ENCODE data around the gene CTNND2.
"Not testable (repeated sequence)": the region's sequence is repeated elsewhere in the genome, so short reads cannot be mapped to it uniquely, and the experiment has no call there.

Gene CTNND2

DNA sequence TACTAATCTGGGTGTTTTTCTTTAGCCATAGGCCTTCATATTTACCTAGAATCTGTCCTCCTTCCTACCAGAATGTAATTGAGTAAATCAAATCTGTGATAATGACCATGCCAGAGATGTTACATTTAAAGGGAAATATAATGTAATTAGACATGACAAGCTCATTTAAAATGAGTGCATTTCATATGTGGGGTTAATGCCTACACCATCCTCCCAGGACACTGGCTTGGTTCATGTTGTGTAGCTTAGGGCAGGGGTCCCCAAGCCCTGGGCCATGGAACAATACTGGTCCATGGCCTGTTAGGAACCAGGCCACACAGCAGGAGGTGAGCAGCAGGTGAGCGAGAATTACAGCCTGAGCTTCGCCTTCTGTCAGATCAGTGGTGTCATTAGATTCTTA, 866.3 kb downstream of the CTNND2 start:
- no peak for DNase-seq (ENCODE audit: low read depth in 2 of 2)

DNA sequence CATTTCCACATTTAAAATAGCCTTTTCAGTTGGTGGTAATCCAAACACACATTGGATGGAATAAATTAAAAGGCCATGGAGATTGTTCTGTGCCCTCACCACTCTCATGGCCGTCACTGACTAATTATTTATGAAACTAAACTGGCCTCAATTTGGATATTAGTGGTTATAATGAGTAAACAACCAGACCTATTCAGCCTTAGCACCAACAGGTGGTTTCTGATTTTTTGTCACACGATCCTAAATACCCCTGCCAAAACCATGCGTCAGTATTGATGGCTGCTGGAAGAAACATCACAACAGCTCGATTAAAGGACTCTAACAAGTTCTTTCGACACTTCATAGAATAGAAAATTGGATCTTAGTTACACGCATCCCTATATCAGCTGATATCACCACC, 867.2 kb downstream of the CTNND2 start:
- no peak for DNase-seq (ENCODE audit: low read depth in 2 of 2)

GRCh38 chr5:11030671-11031070, 873.6 kb downstream of the CTNND2 start:
- no peak for DNase-seq (ENCODE audit: low read depth in 2 of 2)

- no peak for DNase-seq (ENCODE audit: low read depth in 2 of 2)
Measured at GRCh38 chr5:11027660-11028059, 876.6 kb downstream of the CTNND2 start.

GRCh38 chr5:11026543-11026942, 877.7 kb downstream of the CTNND2 start:
- no peak for DNase-seq (ENCODE audit: low read depth in 2 of 2)

DNA sequence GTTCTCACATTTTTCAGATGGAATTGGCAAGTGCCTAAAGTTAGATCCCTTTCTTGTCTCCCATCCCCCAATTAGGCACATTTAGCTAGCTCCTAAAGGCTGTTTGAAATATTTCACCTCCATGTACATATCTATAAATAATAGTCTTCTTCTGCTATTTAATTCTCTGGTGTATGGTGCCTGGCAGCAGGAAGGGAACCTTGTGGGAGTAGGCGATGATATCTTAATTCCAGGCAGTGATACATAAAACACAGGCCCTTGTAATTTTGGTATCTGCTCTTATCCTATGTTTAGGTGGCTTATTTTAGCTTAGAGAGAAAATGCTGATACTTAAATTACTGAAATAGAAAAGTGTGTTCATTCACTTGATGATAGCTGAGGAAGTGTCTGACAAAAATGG, 880.3 kb downstream of the CTNND2 start:
- no peak for DNase-seq (ENCODE audit: low read depth in 2 of 2)

DNA sequence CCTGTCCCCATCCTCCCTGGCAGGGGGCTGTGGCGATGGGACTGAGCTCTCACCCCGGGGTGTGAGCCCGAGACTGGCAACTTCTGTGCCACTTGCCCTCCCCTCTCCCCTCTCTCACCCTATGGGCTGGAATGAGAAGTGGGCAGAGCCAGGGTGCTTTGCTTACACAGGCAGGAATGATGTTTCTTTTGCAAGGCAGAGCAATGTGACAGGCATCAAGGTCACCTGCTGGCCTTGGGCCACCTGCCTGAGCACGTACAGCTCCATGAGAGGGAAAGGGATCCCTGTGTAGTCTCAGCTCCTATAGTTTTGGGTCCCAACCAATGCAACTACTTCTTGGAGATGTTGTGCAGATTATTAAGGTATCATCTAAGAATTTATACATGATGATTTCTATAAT, 890.5 kb downstream of the CTNND2 start:
- no peak for DNase-seq (ENCODE audit: low read depth in 2 of 2)

- DNase-seq (ENCODE audit: low read depth in 2 of 2), result no peak
Measured at GRCh38 chr5:11012295-11012694, 892.0 kb downstream of the CTNND2 start.

DNA sequence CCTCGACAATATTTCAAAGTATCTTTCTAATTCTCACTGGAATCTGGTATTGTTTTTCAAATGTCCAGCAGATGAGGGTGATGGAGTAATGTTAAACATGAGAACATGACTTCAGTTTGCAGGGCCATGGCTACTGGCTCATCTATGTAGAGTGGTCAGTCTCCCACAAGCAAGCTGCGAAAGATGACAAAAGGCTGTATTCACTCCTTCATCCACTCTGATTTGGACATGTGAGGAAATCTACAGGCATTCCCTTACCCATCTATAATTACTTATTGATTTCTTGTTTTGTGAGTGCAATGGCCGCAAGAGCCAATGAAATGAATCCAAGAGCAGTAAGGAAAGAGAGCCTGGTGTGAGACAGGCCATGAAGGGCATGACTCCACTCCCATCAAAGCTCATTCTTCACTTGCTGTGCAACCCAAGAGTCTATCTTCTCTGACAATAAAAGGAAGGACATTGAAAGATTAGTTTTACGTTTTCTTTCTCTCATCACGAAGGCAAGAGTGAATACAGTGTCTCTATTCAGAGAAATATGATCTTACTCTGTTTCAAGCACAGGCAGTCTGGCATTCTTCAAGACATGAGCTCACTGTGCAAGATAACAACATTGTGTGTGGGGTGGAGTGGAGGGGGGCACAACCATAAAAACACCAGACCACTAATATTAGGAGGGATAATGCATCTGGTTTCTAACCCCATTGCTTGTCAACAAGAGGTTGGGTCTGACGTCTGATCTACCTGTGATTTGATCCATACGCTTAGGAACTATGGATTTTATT, 893.6 kb downstream of the CTNND2 start:
- no peak for DNase-seq (ENCODE audit: low read depth in 2 of 2)

DNA sequence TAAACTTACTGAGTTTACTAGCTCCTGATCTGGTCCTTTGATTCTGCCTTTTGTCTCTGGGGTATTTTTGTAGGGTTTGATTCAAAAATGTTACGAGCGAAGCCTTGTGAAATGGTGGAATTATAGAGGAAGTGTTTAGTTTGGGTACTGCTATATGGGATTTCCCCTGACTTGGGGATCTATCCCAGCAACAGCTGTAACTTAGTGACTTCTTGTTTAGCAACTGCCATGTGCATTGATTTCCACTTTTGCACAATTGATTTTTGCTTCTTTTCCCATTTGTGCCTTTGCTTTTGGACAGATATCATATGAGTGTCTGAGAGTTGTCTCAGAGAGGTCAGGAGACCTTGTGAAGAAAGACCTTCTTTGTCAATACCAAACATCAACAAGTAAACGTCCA, 894.7 kb downstream of the CTNND2 start:
- DNase-seq (ENCODE audit: low read depth in 2 of 2), result no peak

- no peak for DNase-seq (ENCODE audit: low read depth in 2 of 2)
Measured at GRCh38 chr5:11007269-11007870, 896.9 kb downstream of the CTNND2 start.

GRCh38 chr5:11004523-11004922, 899.7 kb downstream of the CTNND2 start:
- DNase-seq (ENCODE audit: low read depth in 2 of 2), result not testable (repeated sequence)

DNA sequence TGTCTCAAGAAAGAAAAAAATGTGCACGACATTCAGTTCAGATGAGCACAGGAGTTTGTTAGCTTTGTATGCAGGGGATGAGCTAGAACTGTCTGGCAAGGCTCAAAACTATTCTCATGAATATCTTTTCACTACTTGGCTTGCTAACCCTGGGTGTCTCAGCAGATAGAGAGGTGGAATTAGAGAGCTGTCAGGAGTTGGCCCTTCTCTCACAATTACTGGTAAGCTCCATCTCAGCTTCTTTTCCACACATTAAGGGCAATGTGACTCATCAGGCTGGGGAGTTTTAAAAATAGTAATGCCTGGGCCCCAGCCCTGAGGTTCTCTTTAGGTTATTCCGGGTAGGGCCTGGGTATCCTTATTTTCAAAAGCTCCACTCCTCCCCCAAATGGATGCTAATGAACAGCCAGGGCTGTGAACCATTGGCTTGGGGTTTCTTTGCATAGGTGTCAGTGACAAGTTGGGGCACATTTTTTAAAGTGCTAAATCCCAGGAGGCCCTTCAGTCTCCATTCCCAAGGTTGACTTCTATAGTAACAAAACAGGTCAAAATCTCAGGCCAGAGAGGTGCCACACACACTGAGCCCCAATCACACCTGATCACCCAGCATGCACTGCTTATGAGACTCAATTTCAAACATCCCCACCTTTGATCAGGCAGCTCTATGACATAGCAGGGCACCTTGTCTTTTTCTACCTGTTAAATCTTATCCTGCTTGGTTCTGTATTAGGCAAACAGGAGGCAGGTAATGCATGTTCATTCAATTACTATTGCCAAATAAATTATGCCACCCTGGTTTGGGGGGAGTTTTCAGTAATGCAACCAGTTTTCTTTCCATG, 903.5 kb downstream of the CTNND2 start:
- DNase-seq (ENCODE audit: low read depth in 2 of 2), result no peak

DNA sequence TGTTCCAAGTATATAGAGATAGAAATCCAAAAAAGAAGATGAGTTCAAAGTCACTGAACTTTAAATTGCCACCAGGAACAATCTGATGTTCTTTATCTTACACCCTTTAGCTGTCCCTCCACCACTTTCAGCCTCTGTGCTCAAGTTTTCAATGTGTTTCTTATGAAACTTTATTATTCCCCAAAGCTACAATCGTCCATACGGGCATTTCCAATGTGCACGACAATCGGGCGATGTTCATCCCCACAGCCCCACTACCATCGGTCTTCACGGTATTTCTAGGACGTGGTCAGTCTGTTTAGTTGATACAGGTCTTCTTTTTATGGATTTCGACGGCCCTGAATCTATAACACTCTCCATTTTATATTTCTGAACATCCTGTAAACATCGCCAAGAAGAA, 904.5 kb downstream of the CTNND2 start:
- no peak for DNase-seq (ENCODE audit: low read depth in 2 of 2)

DNA sequence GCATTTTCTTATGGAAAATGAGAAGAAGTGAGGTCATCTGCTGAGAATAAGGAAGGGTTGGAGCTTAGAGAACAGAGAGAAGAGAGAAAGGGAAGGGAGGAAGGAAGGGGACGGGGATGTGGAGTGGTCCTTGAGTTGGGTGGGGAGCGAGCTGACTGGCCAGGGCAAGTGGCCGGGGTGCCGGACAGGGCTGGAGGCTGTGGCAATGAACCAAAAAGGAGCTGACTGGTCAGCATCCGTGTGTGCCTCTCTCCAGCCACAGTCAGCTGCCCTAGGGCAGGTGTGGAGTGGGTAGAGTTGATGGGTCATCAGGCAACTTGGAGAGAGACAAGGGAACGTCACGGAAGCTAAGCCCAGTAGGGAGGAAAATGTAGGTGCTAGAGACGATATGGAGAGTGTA, 908.4 kb downstream of the CTNND2 start:
- no peak for DNase-seq (ENCODE audit: low read depth in 2 of 2)

DNA sequence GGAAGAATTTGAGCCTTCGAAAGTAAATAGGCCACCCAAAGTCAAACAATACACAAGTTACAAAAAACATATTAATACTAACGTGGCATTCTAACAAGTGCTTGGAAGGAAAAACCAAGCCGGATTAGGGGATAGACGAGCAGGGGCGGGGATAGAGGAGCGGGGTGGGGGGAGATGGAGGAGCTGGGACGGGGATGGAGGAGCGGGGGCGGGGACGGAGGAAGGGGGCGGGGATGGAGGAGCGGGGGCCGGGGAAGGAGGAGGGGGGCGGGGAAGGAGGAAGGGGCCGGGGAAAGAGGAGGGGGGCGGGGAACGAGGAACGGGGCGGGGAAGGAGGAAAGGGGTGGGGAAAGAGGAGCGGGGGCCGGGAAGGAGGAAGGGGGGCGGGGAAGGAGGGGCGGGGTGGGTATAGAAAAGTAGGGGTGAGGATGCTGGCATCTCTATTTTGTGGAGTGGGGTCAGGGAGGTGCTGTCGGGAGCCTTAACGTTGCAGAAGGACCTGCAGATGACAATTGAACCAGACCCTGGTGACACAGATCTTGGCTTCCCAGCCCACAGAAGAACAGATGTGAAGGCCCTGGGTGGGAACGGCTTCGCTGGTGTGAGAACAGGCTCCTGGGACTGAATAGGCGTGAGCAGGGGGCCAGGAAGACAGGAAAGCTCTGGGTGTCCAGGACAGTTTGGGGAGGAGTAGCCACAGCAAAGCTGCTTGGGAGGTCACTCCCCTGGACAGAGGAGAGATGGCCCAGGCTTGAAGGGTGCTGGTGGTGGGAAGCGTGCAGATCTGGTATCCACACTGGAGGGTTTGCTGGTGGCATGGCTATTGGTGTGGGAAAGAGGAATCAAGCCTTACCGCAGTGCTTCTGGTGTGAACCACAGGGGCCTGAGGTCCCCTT, 909.9 kb downstream of the CTNND2 start:
- DNase-seq (ENCODE audit: low read depth in 2 of 2), result no peak

- DNase-seq (ENCODE audit: low read depth in 2 of 2), result no peak
Measured at GRCh38 chr5:10990634-10991033, 913.6 kb downstream of the CTNND2 start.

DNA sequence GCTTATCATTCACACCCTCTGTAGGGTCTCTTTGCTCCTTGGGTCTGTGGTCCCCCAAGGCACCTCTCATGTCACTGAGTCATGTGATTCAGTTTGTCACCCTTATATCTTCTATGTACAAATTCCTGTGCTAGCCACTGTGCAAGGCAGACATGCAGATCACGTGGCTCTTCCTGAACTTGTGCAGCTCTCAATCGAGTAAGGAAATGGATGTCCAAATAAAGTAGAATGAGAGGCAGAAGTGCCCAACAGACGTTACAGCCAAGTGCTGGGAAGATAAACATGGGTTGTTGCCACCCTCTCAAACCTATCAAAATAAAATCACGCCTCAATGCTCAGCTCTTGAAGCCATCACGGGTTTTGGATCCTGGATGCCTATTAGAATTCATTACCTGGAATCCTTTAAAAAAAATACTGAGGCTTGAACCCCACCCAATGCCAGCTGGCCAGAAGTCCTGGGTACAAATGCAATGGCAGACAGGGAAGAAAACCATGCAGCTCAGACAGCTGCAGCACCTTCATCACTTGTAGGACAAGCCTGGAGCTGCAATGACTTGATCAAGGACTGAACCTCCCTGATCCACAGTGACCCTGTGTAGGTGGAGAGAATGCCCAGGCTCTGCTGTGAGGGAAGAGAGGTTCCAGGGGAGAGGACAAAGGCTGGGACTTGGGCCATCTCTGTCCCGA, 914.5 kb downstream of the CTNND2 start:
- DNase-seq (ENCODE audit: low read depth in 2 of 2), result no peak

DNA sequence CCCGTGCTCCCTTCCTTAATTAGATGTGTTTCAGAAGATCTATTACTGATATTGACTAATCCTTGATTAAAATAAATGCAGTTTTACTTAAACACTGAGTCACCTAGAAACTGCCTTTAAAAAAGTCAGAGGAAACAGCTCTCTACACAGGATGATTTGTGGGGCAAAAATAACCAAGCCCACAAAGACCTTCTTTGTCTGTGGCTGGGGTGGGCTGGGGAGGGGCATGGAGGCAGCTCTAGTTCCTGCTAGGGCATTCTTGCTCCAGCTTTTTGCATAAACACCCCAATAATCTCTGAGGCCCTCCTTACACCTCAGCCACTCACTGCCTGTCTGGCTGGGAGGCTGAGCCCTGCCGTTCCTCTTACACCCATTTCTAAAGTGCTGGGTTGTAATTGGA, 915.6 kb downstream of the CTNND2 start:
- no peak for DNase-seq (ENCODE audit: low read depth in 2 of 2)

- DNase-seq (ENCODE audit: low read depth in 2 of 2), result peak in 1 of 2 donors; percentile 9
Measured at GRCh38 chr5:10987925-10988504, 916.2 kb downstream of the CTNND2 start.

Data from stimulated activated CD8-positive, alpha-beta memory T cell treated with anti-CD3 and anti-CD28 coated beads, Interleukin-15, amount 100 ng/mL, for 4 hours (primary cell).